GM18526 (cell line): ENCODE results near the gene ST8SIA4.

Source experiments
- POLR2A ChIP-seq: IDR thresholded peaks from 3 replicates; pipeline ENCODE4 v1.6.1; 2011; ENCODE audit not compliant: insufficient read length; ENCODE audit errors: extremely low read depth

The ST8SIA4 gene

GRCh38 chr5:100889896-100890295 is 13.2 kb downstream of the ST8SIA4 start:
- TF ChIP-seq POLR2A: no peak

DNA sequence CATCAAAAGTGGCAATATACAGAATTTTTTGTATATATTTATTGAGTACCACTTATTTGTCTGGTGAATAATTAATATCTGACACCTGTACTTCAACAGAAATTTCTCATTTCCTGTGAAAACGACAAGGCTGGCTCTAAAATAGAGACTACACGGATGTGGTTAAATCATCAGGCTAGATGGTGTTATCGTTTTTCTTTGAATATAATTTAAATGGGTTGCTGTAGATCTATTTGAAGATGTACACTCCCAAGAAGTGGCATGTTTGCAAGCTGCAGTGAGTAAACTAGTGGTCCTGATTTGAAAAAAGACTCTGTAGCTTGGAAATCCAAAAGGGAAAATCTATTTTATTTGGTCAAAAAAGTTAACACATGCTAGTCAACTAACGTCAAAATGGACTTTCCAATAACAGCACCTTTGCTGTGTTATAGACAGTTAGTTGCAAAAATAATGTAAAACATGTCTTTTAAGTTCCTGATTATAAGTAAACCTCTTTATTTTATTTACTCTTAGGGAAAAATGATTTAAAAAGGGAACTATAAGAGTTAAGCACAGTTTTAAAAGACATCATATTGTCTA is 13.8 kb downstream of the ST8SIA4 start:
- no peak for TF ChIP-seq POLR2A

DNA sequence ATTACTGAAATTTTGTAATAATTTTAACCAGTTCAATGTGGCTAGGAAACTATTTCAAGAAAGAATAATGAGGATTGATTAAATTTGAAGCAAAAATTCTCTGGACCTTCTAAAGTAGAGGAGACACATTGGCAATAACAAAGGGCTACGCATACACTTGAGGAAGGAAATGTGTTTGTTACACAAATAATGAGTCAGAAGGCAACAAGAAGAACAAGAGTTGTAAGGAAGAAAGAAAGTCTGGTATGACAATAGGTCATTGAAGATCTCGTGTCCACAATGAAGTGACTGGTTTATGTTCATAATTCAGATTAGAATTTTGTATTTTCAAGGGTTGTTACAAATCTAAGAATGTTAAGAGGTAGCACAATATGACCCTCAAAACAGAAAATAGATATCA is 25.8 kb downstream of the ST8SIA4 start:
- no peak for TF ChIP-seq POLR2A

DNA sequence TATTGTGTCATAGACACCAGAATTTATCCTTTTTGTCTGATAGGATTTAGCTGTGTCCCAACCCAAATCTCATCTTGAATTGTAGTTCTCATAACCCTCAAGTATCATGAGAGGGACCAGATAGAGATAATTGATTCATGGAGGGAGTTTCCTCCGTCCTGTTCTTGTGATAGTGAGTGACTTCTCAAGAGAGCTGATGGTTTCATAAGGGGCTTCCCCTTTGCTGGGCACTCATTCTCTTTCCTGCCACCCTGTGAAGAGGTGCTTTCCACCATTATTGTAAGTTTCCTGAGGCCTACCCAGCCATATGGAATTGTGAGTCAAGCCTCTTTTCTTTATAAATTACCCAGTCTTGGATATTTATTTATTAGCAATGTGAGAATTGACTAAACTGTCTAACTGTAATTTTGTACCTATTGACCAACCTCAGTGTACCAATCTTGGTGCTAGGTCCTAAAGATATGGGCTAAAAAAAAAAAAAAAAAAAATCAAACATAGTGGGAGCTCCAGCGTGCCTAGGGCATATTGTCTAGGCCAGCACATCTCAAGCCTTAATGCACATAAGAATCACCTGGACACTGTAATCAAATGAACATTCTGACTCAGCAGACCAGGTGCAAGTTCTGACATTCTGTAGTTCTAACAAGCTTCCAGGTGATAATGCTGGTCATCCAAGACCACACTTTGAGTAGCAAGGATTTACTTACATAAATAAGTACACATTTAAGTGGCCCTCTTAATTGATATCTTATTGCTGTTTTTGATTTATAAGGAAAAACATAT is 30.5 kb downstream of the ST8SIA4 start:
- no peak for TF ChIP-seq POLR2A

GRCh38 chr5:100867039-100867562 is 36.0 kb downstream of the ST8SIA4 start:
- no peak for TF ChIP-seq POLR2A

DNA sequence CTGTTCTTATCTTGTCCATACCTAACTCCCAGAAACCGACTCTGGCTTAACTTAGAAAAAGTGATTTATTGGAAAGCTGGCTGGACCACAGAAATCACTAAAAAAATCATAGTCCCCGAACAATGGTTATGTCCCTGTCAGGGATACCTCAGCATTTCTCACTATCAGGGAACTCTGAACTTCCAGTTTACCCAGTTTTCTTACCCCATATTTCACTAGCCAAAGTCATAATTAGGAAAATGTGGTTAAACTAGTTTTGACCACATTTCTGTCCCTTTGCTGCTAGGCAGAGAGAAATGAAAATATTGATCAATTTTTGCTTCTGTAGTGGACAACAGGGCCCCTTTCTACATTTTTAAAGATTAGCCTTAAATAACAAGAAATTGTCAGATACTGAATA is 38.2 kb downstream of the ST8SIA4 start:
- TF ChIP-seq POLR2A: no peak

DNA sequence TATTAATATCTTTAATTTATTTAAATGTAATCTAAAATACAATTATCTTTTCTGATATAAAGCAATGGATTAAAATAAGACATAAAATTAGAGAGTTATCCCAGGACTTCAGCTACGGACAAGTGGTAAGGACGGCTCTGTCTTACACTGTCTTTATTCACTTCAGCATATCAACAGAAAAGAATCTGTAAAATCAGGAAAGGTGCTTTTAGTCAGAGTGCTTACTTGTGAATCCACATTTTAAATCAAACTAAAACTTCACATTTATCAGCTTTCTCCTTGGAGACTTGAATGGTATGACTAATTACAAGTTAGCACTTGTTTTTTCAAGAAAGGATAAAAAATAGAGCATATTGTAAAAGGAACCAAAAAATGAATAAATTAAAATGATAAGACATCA is 39.3 kb downstream of the ST8SIA4 start:
- TF ChIP-seq POLR2A: no peak

- no peak for TF ChIP-seq POLR2A
Measured at GRCh38 chr5:100861148-100861547, 41.9 kb downstream of the ST8SIA4 start.

DNA sequence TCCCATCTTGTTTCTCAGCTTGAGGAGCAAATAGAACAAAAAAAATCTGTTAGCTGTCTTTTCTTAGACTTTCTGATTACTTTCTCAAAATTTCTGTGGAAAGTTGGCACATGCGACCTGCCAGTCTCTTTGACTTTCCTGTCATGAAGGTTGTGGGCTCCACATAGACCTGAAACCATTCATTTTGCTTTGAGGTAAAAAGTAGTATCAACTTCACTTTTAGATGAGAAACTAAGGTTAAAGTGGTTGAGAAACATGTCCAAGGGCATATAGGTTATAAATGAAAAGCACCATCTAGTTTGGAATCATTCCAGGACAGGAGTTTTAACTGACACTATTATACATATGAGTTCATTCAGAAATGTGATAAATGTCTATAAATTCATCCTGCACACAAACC is 42.7 kb downstream of the ST8SIA4 start:
- TF ChIP-seq POLR2A: no peak

GRCh38 chr5:100858987-100859545 is 44.0 kb downstream of the ST8SIA4 start:
- no peak for TF ChIP-seq POLR2A

DNA sequence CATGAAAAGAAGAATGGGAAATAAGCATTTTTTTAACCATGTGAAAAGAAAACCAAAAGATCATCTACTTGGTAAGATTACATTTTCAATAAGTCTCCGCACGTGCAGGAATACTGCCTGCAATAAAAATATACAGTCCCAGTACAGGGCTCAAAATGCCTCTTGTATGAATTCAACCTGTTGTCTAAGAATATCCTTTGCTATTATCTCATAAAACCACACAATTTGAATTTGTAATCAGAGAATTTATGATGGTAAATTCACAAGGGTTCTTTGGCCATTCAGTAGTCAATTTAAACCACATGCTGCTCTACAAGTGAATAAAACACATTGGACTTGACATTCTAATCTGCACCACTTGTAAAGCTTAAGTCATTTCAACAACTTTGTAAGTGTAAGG is 46.6 kb downstream of the ST8SIA4 start:
- TF ChIP-seq POLR2A: no peak

- no peak for TF ChIP-seq POLR2A
Measured at GRCh38 chr5:100855937-100856430, 47.1 kb downstream of the ST8SIA4 start.

- no peak for TF ChIP-seq POLR2A
Measured at GRCh38 chr5:100855295-100855694, 47.8 kb downstream of the ST8SIA4 start.

- no peak for TF ChIP-seq POLR2A
Measured at GRCh38 chr5:100854591-100854990, 48.5 kb downstream of the ST8SIA4 start.

DNA sequence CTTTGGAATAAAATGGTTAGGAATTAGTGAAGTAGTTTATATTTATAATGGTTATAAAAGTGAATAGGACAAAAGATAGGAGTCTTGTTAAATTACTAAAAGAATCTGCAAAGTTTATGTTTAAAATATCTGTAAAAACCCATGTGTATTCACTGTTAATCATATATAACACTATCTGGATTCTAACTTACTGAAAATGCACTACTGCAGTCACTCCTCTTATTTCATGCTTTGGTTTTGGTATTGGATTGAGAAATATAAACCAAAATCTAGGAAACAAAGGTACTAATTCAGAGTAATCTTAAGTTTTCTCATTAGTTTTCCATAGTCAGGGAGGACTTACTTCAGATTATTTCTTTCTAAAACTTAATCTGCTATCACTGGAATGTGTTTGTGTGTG is 49.5 kb downstream of the ST8SIA4 start:
- no peak for TF ChIP-seq POLR2A

GRCh38 chr5:100852988-100853449 is 50.1 kb downstream of the ST8SIA4 start:
- no peak for TF ChIP-seq POLR2A
